Muscle of arm (tissue), 12 donors: ENCODE measurements around the gene TAB2. TPM values are rescaled to one million over a fixed set of nuclear protein-coding genes. Genes with fewer than 3 reads are reported as not detected.
"Not testable (repeated sequence)": the region's sequence is repeated elsewhere in the genome, so short reads cannot be mapped to it uniquely, and the experiment has no call there.

ENCODE experiments used
- DNase-seq: peaks from one replicate; pipeline ENCODE4 v3.0.0-alpha.2; 2013
- polyA plus RNA-seq, 12 donors: library from polyadenylated mRNA; unstranded; fragments of 120-200 nt; gene quantifications; one replicate each; pipeline ENCODE4 v1.2.1, GENCODE V29; 2013; ENCODE audit not compliant: insufficient read length in 12 of 12

The TAB2 gene
- polyA plus RNA-seq, 12 donors: 51.1 to 81.1 (median 66.5) TPM; not detected in 1

- DNase-seq: no peak
These were observed 13.7 kb downstream of the TAB2 start for GRCh38 chr6:149331043-149331807.

- DNase-seq: no peak
These were observed 14.4 kb downstream of the TAB2 start for GRCh38 chr6:149331871-149332270.

- no peak for DNase-seq
These were observed 15.2 kb downstream of the TAB2 start for GRCh38 chr6:149332602-149333265.

- DNase-seq: no peak
These were observed 15.7 kb downstream of the TAB2 start for GRCh38 chr6:149333266-149333620.

GRCh38 chr6:149334201-149334600 is 16.7 kb downstream of the TAB2 start:
- no peak for DNase-seq

- no peak for DNase-seq
These were observed 17.2 kb downstream of the TAB2 start for GRCh38 chr6:149334682-149335160.

GRCh38 chr6:149335924-149336608 is 18.6 kb downstream of the TAB2 start:
- DNase-seq: no peak

- no peak for DNase-seq
These were observed 19.1 kb downstream of the TAB2 start for GRCh38 chr6:149336609-149336928.

GRCh38 chr6:149337320-149337719 is 19.8 kb downstream of the TAB2 start:
- no peak for DNase-seq

GRCh38 chr6:149340200-149340599 is 22.7 kb downstream of the TAB2 start:
- DNase-seq: no peak

GRCh38 chr6:149342525-149342924 is 25.0 kb downstream of the TAB2 start:
- no peak for DNase-seq

GRCh38 chr6:149343501-149343900 is 26.0 kb downstream of the TAB2 start:
- no peak for DNase-seq

- no peak for DNase-seq
These were observed 28.6 kb downstream of the TAB2 start for GRCh38 chr6:149346078-149346477.

- DNase-seq: no peak
These were observed 29.6 kb downstream of the TAB2 start for GRCh38 chr6:149347067-149347466.

- not testable (repeated sequence) for DNase-seq
These were observed 31.8 kb downstream of the TAB2 start for GRCh38 chr6:149349279-149349678.

GRCh38 chr6:149354009-149354408 is 36.5 kb downstream of the TAB2 start:
- DNase-seq: no peak

GRCh38 chr6:149356081-149356750 is 38.7 kb downstream of the TAB2 start:
- no peak for DNase-seq

- peak; percentile 10 for DNase-seq
These were observed 40.4 kb downstream of the TAB2 start for GRCh38 chr6:149357726-149358538.

GRCh38 chr6:149359440-149359839 is 41.9 kb downstream of the TAB2 start:
- DNase-seq: no peak

- DNase-seq: no peak
These were observed 43.0 kb downstream of the TAB2 start for GRCh38 chr6:149360536-149360935.

- DNase-seq: no peak
These were observed 44.8 kb downstream of the TAB2 start for GRCh38 chr6:149362289-149362688.
